GM12801 (cell line): ENCODE data around the gene NOD1.

Experiments
- TF ChIP-seq, protein P1 (sequence below): IDR thresholded peaks from one replicate; pipeline ENCODE4 v1.5.1; 2011; ENCODE audit warnings: control low read depth; ENCODE audit not compliant: insufficient read length; ENCODE audit errors: extremely low read depth

The NOD1 gene

DNA sequence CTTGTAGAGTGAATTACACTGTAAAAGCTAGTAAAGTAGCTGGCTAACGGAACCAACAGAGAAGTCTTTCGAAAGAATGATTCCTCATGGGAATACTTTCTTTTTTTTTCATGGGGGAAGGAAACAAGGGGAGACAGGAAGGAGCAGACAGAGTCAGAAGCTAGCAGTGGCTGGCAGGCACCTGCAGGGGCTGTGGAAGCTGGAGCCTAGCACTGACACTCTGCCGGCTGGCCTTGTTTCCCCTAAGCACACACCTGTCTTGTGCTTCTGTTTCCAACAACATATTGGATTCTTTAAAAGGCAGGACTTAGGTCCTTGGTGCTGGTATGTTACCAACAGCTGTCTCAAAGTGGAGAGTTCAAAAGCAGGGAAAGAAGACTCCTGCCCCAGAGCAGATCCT lies 24.7 kb downstream of the NOD1 start:
- TF ChIP-seq, protein P1, sequence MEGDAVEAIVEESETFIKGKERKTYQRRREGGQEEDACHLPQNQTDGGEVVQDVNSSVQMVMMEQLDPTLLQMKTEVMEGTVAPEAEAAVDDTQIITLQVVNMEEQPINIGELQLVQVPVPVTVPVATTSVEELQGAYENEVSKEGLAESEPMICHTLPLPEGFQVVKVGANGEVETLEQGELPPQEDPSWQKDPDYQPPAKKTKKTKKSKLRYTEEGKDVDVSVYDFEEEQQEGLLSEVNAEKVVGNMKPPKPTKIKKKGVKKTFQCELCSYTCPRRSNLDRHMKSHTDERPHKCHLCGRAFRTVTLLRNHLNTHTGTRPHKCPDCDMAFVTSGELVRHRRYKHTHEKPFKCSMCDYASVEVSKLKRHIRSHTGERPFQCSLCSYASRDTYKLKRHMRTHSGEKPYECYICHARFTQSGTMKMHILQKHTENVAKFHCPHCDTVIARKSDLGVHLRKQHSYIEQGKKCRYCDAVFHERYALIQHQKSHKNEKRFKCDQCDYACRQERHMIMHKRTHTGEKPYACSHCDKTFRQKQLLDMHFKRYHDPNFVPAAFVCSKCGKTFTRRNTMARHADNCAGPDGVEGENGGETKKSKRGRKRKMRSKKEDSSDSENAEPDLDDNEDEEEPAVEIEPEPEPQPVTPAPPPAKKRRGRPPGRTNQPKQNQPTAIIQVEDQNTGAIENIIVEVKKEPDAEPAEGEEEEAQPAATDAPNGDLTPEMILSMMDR, result no peak

DNA sequence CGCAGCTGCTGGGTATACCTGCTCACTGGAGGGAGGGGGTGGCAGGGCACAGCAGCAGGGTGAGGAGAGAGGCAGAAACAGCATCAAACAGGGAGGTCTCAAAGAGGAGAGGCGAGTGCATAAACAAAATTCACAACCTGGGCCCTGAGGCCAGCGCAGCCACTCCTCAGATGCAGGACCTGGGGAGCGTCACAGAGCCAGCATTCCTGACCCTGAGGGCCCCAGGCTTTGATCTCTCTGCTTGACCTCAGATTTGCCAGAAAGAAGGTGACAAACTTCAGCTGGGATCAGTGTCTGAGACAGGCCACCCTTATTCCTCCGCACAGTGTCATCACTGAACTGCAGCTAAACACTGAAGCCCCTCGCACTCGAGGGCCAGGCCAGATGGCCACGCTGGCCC lies 25.6 kb downstream of the NOD1 start:
- TF ChIP-seq, protein P1, result no peak

DNA sequence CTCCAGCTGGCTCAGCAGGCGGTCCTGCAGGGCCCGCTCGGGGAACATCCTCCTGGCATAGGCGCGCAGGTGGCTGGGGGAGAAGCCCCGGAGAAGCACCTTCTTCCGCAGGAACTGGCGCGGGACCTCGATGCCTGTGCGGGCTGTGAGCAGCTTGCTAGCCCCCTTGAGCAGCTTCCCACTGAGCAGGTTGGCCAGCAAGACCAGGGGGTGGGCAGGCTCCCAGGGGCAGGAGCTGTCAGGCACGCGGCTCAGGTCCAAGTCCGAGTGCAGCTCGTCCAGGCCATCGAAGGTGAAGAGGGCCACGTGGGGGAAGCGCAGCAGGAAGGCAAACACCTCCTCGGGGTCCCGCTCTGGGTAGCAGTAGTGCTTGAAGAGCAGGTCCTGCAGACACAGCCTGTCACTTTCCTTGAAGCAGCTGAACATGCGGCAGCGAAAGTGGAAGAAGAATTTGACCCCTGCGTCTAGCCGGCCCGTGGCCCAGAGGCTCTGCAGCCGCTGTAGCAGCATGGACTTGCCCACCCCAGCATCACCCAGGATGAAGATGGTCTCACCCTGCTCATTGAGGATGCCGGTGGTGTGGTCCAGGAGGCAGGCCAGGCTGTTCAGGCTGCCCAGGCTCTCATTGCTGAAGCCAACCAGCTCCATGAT lies 26.2 kb downstream of the NOD1 start:
- TF ChIP-seq, protein P1, result no peak

DNA sequence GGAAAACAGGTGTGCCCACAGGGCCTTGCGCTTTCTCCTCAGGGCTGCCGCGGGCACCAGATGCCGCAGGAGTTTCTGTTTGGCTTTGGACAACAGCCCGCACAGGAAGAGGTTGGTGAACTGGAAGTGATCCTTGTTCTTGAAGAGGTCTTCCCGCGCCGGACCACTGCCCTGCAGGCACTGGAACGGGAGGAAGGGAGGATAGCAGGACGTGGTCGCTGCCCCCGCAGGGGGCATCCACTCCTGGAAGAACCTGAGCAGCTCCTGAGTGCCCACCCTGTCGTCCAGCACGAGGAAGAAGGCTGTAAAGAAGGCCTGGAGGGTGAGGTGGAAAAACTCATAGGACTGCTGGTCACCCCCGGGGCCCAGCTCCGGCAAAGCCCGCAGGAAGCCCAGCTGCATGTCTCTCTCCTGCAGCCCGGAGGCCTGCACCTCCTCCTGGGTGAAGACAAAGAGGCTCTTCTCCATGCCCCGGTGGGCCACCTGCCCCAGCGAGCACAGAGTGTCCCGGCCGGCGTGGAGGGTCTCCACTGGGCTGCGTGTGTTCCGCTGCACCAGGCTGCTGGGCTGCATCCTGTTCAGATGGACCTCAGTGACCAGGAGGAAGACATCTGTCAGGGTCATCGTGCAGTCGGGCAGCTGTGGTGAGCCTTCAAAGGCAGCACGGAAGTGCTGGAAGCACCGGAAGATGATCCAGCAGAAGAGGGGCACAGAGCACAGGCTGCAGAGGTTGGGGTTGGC lies 26.9 kb downstream of the NOD1 start:
- TF ChIP-seq, protein P1, result no peak

DNA sequence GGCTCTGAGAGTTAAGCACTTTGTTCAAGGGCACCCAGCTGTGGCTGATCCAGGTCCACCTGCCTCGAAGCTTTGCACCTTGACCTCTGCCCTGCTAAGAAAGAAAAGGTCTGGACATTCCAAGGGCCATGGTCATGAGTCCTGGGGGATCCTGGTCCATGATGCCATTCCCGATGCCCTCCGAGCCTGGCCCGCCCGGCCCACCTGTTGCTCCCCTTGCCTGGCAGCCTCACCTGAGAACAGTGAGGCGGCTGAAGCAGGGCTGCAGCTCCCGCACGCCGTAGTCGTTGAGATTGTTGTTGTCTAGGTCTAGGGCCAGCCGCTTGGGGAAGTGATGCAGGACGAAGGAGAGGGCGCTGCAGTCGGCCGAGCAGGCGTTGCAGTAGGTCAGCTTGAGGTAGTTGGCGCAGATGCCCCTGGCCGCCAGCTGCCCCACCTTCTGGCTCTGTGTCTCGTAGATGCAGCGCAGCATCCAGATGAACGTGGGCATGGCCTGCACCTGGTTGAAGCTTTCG lies 27.5 kb downstream of the NOD1 start:
- TF ChIP-seq, protein P1, result no peak

DNA sequence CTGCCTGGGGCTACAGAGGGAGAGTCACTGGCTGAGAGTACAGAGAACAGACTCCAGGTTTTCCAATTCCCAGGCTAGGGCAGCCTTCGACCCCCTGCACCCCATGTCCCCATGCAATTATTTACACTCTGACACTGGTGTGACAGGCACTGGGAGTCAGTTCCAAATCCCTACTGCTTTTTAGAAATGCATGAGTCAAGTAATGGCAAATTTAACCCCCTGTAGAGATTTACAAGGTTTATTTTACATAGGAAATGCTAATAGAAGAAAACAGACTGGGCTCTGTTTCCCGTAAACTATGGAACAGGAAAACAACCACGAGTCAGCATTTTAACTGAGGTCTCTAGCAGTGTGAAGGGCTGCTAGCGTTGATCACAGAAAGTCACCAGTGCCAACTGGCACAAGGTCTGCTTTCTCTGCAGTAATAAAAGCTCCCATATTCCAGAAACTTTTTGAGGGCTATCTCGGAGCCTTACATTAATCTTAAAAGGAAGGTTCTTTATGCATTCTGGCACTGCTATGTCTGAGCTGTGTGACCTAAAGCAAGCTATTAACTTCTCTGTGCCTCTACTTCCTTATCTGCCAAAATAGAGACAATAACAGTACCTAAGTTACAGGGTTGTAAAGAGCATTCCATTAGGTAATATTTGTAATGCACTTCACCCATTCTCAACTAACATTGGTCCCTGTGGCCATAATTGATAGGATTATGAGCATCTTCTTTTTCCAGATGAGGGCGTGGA lies 28.2 kb downstream of the NOD1 start:
- TF ChIP-seq, protein P1, result no peak
